ENCODE results near the gene PALMD.

PALMD gene

DNA sequence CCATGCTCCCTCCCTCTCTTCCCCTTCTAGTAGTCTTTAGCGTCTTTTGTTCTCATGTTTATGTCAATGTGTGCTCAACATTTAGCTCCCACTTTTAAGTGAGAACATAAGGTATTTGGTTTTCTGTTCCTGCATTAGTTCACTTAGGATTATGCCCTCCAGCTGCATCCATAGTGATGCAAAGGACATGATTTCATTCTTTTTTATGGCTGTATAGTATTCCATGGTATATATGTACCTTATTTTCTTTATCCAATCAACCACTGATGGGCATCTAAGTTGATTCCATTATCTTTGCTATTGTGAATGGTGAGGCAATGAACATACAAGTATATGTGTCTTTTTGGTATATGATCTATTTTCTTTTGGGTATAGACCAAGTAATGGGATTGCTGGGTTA lies 38.3 kb upstream of the PALMD start:
- no peaks in the 10 kb centered on the region for H3K4me1 ChIP-seq (ENCODE audit: control insufficient read depth, insufficient read depth, low read length)
- no peak overlapping the region for H3K27ac ChIP-seq (ENCODE audit: insufficient read depth, low read depth, low read length, poor library complexity, severe bottlenecking)
- no peak overlapping the region for H3K4me3 ChIP-seq (ENCODE audit: insufficient read depth, low read depth, low read length)
- 93 to 100% methylated on average over 1 of the region's 1 CpG for WGBS, 2 experiments
- H3K9me3 ChIP-seq (ENCODE audit: control insufficient read depth, low read length), result no peaks in the 10 kb centered on the region
- H3K36me3 ChIP-seq (ENCODE audit: control insufficient read depth, insufficient read depth, low read length), result no peaks in the 10 kb centered on the region
- no peaks in the 10 kb centered on the region for H3K27me3 ChIP-seq (ENCODE audit: control insufficient read depth, insufficient read depth, low read length, poor library complexity, severe bottlenecking)

DNA sequence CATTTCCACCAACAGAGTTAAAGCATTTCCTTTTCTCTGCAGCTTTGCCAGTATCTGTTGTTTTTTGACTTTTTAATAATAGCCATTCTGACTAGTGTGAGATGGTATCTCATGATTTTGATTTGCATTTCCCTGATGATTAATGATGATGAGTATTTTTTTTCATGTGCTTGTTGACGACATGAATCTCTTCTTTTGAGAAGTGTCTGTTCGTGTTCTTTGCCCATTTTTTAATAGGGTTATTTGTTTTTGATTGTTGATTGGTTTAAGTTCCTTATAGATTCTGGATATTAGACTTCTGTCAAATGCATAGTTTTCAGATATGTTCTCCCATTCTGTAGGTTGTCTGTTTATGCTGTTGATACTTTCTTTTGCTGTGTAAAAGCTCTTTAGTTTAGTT lies 37.9 kb upstream of the PALMD start:
- Histone ChIP-seq H3K4me3 (ENCODE audit: insufficient read depth, low read depth, low read length) (no peak overlapping the region), H3K36me3 (ENCODE audit: control insufficient read depth, insufficient read depth, low read length) (no peaks in the 10 kb centered on the region), H3K27me3 (ENCODE audit: control insufficient read depth, insufficient read depth, low read length, poor library complexity, severe bottlenecking) (no peaks in the 10 kb centered on the region), H3K9me3 (ENCODE audit: control insufficient read depth, low read length) (no peaks in the 10 kb centered on the region), H3K4me1 (ENCODE audit: control insufficient read depth, insufficient read depth, low read length) (no peaks in the 10 kb centered on the region), H3K27ac (ENCODE audit: insufficient read depth, low read depth, low read length, poor library complexity, severe bottlenecking) (no peak overlapping the region)
- WGBS, 2 experiments, result 89% methylated on average over 2 of the region's 2 CpGs

DNA sequence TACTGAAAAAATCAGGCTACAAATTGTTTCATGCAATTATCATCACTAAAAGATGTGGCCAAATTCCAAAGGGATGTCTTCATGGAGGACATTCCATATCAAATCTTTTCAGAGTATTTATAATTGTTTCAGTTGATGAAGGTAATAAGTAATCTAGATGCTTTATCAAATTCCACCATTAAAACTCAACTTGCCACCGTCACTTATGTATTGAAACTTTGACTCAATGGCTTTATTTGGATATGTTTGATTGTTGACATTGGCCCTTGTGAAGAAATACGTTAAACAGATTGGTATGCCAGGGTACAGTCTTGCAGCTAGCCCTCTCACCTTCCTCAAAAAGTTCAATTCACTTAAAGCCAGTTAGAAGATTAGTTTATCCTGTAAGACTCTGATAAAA lies 32.2 kb upstream of the PALMD start:
- Histone ChIP-seq H3K27me3 (ENCODE audit: control insufficient read depth, insufficient read depth, low read length, poor library complexity, severe bottlenecking) (no peaks in the 10 kb centered on the region), H3K27ac (ENCODE audit: insufficient read depth, low read depth, low read length, poor library complexity, severe bottlenecking) (no peak overlapping the region), H3K9me3 (ENCODE audit: control insufficient read depth, low read length) (no peaks in the 10 kb centered on the region), H3K4me1 (ENCODE audit: control insufficient read depth, insufficient read depth, low read length) (no peaks in the 10 kb centered on the region), H3K4me3 (ENCODE audit: insufficient read depth, low read depth, low read length) (no peak overlapping the region), H3K36me3 (ENCODE audit: control insufficient read depth, insufficient read depth, low read length) (no peaks in the 10 kb centered on the region)
- 83 to 95% methylated on average over 1 to 2 of the region's 2 CpGs for WGBS, 2 experiments

DNA sequence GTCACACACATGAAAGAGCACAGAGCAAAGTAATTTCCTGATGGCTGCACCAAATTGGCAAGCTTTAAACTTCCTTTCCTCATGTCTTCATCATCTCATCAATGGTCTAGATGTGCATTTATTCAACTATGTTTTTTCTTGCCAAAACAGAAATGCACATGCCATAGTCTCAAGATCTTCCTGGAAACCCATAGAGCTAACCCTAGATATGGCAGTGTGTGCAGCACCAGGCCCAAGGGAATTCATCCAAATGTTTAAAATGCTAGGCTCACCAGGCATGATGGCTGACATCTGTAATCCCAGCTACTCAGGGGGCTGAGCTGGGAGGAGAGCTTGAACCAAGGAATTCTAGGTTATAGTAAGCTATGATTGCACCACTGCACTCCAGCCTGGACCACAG lies 31.2 kb upstream of the PALMD start:
- Histone ChIP-seq H3K4me1 (ENCODE audit: control insufficient read depth, insufficient read depth, low read length) (no peaks in the 10 kb centered on the region), H3K9me3 (ENCODE audit: control insufficient read depth, low read length) (no peaks in the 10 kb centered on the region), H3K4me3 (ENCODE audit: insufficient read depth, low read depth, low read length) (no peak overlapping the region), H3K27me3 (ENCODE audit: control insufficient read depth, insufficient read depth, low read length, poor library complexity, severe bottlenecking) (no peaks in the 10 kb centered on the region), H3K27ac (ENCODE audit: insufficient read depth, low read depth, low read length, poor library complexity, severe bottlenecking) (no peak overlapping the region), H3K36me3 (ENCODE audit: control insufficient read depth, insufficient read depth, low read length) (no peaks in the 10 kb centered on the region)

DNA sequence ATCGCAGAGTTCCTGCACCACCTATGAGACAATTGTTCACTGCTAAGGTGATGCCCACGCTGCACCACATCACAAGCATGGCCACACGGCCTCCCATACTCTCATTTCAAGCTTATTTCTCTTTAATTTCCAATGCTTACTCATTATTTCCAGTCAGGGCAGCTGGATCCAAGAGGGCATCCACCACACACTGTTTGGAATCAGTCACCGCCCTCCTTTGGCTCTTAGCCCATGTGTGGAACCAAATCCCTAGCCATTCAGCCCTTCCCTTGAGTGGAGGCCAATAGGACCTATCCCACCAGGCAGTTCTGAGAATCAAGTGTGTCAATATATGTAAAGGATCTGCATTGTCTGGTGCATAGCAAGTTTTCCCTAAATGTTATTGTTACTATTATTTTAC lies 26.3 kb upstream of the PALMD start:
- no peak overlapping the region for H3K4me3 ChIP-seq (ENCODE audit: insufficient read depth, low read depth, low read length)
- H3K9me3 ChIP-seq (ENCODE audit: control insufficient read depth, low read length), result no peaks in the 10 kb centered on the region
- no peaks in the 10 kb centered on the region for H3K36me3 ChIP-seq (ENCODE audit: control insufficient read depth, insufficient read depth, low read length)
- H3K4me1 ChIP-seq (ENCODE audit: control insufficient read depth, insufficient read depth, low read length), result no peaks in the 10 kb centered on the region
- WGBS, 2 experiments, result 92 to 94% methylated on average over 4 of the region's 4 CpGs
- no peaks in the 10 kb centered on the region for H3K27me3 ChIP-seq (ENCODE audit: control insufficient read depth, insufficient read depth, low read length, poor library complexity, severe bottlenecking)
- no peak overlapping the region for H3K27ac ChIP-seq (ENCODE audit: insufficient read depth, low read depth, low read length, poor library complexity, severe bottlenecking)

DNA sequence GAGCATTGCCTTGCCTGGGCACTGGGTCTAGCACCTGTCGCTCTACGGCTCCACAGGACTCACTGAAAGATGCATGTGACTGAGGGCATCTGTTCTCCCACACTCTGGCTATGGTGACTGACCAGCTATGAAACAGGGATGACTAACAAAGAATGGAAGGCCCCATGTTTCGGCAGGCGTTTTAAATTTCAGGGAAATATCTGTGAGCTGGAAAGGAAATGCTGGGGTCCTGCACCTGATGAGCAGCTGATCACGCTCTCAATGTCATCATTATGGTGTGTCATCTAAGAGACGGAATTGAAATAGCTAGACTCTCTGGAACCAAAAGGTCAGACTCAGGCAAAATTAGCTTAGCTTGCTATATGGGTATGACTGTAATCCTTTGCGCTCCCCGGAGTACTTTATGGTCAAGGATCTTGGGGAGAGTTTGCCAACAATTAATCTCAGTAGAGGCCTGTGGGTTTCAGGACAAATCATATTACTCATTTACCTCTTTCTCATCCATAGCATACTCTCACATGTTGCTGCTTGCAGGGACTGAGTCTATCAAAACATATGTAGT lies 24.5 kb upstream of the PALMD start:
- H3K27me3 ChIP-seq (ENCODE audit: control insufficient read depth, insufficient read depth, low read length, poor library complexity, severe bottlenecking), result no peaks in the 10 kb centered on the region
- no peak overlapping the region for H3K4me3 ChIP-seq (ENCODE audit: insufficient read depth, low read depth, low read length)
- no peaks in the 10 kb centered on the region for H3K36me3 ChIP-seq (ENCODE audit: control insufficient read depth, insufficient read depth, low read length)
- H3K9me3 ChIP-seq (ENCODE audit: control insufficient read depth, low read length), result no peaks in the 10 kb centered on the region
- H3K27ac ChIP-seq (ENCODE audit: insufficient read depth, low read depth, low read length, poor library complexity, severe bottlenecking), result no peak overlapping the region
- H3K4me1 ChIP-seq (ENCODE audit: control insufficient read depth, insufficient read depth, low read length), result no peaks in the 10 kb centered on the region
- 91 to 94% methylated on average over 8 of the region's 8 CpGs for WGBS, 2 experiments

DNA sequence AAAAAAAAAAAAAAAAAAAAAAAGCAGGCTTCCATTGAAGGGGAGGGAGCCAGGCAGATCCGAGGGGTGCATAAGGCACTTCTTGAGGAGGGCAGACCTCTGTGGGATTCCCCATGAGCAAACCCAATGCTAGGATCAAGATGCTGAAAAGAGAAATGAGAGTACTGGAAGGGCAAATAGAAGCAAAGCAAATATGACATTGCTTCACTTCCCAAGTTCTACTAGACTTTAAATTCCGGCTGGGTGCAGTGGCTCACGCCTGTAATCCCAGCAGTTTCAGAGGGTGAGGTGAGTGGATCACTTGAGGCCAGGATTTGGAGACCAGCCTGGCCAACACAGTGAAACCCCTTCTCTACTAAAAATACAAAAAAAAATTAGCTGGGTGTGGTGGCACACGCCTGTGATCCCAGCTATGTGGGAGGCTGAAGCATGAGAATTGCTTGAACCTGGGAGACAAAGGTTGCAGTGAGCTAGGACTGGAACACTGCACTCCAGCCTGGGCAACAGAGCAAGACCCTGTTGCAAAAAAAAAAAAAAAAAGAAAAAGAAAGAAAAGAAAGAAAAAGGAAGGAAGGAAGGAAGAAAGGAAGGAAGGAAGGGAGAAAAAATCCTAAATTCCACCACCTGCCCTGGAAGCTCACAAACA lies 23.1 kb upstream of the PALMD start:
- H3K27ac ChIP-seq (ENCODE audit: insufficient read depth, low read depth, low read length, poor library complexity, severe bottlenecking), result no peak overlapping the region
- H3K36me3 ChIP-seq (ENCODE audit: control insufficient read depth, insufficient read depth, low read length), result no peaks in the 10 kb centered on the region
- no peak overlapping the region for H3K4me3 ChIP-seq (ENCODE audit: insufficient read depth, low read depth, low read length)
- H3K9me3 ChIP-seq (ENCODE audit: control insufficient read depth, low read length), result no peaks in the 10 kb centered on the region
- no peaks in the 10 kb centered on the region for H3K4me1 ChIP-seq (ENCODE audit: control insufficient read depth, insufficient read depth, low read length)
- WGBS, 2 experiments, result 89 to 94% methylated on average over 4 of the region's 4 CpGs
- H3K27me3 ChIP-seq (ENCODE audit: control insufficient read depth, insufficient read depth, low read length, poor library complexity, severe bottlenecking), result no peaks in the 10 kb centered on the region

DNA sequence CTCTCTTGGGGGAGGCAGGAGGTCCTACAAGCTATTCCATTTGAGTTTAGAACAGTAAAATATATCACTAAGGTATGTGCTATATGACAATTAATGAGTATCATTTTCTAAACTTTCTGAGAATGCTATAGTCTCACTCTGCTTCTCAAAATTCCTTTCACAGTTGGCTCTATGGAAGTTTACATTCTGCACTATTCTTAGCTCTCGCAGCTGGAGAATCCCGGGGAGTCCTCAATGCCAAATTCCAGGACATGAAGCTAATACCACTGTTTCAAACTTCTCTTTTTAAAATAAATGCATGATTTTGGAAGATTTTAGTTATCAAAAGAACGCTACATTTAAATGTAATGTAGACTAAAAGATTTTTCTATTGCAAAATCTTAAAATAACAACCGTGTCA lies 22.4 kb upstream of the PALMD start:
- Histone ChIP-seq H3K27ac (ENCODE audit: insufficient read depth, low read depth, low read length, poor library complexity, severe bottlenecking) (no peak overlapping the region), H3K4me1 (ENCODE audit: control insufficient read depth, insufficient read depth, low read length) (no peaks in the 10 kb centered on the region), H3K4me3 (ENCODE audit: insufficient read depth, low read depth, low read length) (no peak overlapping the region), H3K9me3 (ENCODE audit: control insufficient read depth, low read length) (no peaks in the 10 kb centered on the region), H3K36me3 (ENCODE audit: control insufficient read depth, insufficient read depth, low read length) (no peaks in the 10 kb centered on the region), H3K27me3 (ENCODE audit: control insufficient read depth, insufficient read depth, low read length, poor library complexity, severe bottlenecking) (no peaks in the 10 kb centered on the region)
- 69 to 73% methylated on average over 2 of the region's 4 CpGs for WGBS, 2 experiments

DNA sequence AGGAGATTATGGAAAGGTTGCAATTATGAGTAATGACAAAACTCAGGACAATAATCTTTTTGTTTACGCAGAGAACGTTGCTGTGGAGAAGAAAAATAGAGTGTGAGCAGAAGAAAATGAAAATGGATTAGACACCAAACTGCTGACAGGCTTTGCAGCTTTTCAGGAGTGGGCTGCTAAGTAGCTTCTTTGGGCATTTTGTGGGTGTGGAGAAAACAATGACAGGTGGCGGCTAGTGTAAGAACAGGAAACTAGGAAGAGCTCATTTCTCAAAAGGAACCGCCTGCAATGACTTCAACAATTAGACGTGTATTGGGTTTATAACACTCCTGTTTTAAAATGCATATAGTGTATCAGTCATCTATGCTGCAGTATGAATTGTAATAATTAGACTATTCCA lies 18.3 kb upstream of the PALMD start:
- Histone ChIP-seq H3K9me3 (ENCODE audit: control insufficient read depth, low read length) (no peaks in the 10 kb centered on the region), H3K36me3 (ENCODE audit: control insufficient read depth, insufficient read depth, low read length) (no peaks in the 10 kb centered on the region), H3K4me1 (ENCODE audit: control insufficient read depth, insufficient read depth, low read length) (no peaks in the 10 kb centered on the region), H3K4me3 (ENCODE audit: insufficient read depth, low read depth, low read length) (no peak overlapping the region), H3K27me3 (ENCODE audit: control insufficient read depth, insufficient read depth, low read length, poor library complexity, severe bottlenecking) (no peaks in the 10 kb centered on the region), H3K27ac (ENCODE audit: insufficient read depth, low read depth, low read length, poor library complexity, severe bottlenecking) (no peak overlapping the region)
- WGBS, 2 experiments, result 93% methylated on average over 5 of the region's 5 CpGs

DNA sequence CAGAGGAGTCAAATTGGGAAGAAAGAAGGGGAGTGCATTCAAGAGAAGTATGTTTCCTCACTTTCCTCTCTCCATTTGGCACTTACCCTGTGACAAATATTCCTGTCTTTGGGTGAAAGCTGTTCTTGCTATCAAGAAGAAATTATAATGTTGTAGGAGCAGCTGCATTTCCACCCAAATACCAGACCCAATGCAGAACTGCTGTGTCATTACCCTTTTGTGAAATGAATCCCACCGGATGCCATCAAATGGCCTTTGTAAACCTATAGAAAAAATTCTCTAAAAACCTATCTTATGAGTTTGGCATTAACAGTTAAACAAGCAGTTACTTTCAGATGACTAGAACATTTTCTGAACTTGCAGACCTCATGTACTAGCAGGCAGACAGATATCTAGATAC lies 16.7 kb upstream of the PALMD start:
- Histone ChIP-seq H3K4me1 (ENCODE audit: control insufficient read depth, insufficient read depth, low read length) (no peaks in the 10 kb centered on the region), H3K36me3 (ENCODE audit: control insufficient read depth, insufficient read depth, low read length) (no peaks in the 10 kb centered on the region), H3K9me3 (ENCODE audit: control insufficient read depth, low read length) (no peaks in the 10 kb centered on the region), H3K27ac (ENCODE audit: insufficient read depth, low read depth, low read length, poor library complexity, severe bottlenecking) (no peak overlapping the region), H3K4me3 (ENCODE audit: insufficient read depth, low read depth, low read length) (no peak overlapping the region), H3K27me3 (ENCODE audit: control insufficient read depth, insufficient read depth, low read length, poor library complexity, severe bottlenecking) (no peaks in the 10 kb centered on the region)
- WGBS, 2 experiments, result 100% methylated on average over 1 of the region's 1 CpG
